Amniotic stem cell (primary cell): ENCODE measurements around the gene GUCA2B.

ENCODE experiments used
- DNase-seq: peaks from one replicate; lab custom pipeline; 2025; lab: John Stamatoyannopoulos, UW

Gene GUCA2B

DNA sequence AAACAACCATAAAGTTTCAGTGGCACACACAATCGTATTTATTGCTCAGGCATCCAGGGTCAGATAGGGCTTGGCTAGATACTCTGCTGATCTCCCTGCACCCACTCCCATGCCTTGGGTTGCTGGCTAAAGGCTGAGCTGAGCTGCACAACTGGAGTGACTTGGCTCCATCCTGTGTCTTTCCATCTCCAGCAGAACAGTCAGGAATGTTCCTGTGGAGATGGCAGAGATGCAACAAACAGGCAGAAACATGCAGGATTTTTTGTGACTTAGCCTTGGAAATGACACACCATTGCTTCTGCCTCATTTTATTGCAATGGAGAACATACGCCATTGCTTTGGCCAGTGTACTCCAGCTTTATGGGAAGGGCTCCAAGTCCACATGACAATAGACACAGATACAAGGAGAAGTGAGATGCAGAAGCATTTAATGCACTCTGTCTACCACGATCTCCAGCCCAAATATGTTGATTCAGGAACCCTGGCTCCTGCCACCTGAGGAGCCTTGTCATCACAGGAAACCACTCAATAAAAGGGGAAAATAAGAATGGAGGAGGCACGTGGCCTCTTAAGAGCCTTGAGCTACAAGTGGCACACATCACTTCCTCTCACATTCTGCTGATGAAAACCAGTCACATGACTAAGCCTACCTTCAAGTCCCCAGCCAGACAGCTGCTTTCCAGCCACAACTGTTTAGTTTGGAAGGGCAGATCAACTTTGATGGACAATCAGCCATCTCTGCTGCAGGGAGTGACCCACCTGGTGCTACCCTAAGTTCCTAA lies 10.1 kb upstream of the GUCA2B start:
- no peak for DNase-seq

GRCh38 chr1:42143896-42144710 lies 9.1 kb upstream of the GUCA2B start:
- no peak for DNase-seq

DNA sequence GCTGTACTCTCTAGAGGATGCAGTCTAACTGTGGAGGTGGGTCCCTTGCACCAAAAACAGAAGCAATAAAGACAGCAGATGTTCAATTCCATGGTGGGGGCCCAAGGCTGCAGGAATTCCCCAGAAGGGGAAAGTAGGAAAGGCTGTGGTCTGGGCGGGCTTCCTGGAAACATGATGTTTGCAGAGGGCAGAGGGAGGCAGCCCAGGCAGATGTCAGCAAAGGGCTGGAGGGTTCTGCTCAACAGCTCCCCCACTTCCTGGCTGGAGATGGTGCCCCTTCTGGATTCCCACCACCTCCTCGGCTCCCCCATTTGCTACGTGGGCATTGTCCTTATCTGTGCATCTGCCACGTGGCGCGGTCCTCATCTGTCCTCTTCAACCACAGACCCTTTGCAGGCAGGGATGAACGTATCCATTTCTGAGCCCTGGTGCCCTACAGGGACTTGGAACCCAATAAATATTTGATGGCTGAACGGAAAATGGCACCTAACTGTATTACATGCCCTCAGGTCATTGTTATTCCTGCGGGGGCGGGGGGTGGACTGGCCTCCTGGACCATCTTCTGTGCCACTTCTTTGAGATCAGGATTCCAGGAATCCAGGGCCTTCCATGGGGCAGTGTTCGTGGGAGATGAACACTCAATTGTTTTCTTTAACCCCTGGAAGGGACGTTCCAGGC lies 8.4 kb upstream of the GUCA2B start:
- no peak for DNase-seq

DNA sequence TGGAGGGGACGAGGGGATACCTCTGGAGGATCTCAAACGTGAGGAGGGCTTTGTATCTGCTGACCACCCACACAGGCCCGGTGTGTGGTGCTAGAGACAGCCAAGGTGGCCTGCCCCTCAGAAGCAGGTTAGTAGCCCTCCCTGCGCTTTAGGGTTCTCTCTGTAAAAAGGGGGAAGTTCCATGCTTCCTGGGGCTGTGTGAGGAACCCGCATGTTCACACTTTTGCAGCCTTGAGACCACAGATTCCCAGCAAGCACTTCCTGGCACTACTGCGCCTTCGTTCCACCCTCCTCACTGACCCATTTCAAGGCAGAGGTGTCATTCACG lies 7.9 kb upstream of the GUCA2B start:
- DNase-seq = no peak

GRCh38 chr1:42145764-42146625 lies 7.2 kb upstream of the GUCA2B start:
- no peak for DNase-seq

DNA sequence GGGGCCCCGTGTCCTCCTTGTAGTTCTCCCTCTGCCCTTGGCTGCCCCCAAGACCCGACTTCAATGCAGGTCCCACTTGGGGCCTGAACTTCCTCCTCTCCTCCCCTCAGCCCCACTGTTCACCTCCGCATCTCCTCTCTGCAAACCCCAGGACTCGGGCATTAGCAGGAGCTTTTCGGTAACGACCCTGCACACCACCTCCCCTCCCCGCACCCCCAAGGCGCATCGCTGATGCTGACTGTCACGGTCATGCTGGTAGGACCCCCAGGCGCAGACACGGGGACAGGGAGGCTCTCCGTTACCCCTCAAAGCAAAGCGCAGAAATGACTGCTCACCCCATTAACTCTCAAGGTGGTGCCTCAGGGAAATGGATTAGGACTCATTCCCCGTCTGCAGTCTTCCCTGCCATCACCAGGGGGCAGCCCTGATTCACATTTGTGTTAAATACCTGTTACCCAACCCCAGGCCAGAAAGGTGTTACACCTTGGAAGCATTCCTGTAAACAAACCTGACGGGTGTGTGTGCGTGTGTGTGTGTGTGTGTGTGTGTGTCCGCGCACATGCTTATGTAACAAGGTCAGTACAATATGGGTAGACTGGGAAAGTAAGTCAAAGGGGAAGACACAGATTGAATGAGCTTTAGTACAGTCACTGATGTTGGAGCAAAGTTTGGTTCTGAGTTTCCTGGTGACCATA lies 6.4 kb upstream of the GUCA2B start:
- peak; percentile 15 for DNase-seq

- DNase-seq = no peak
Observed at GRCh38 chr1:42148166-42148565, 5.0 kb upstream of the GUCA2B start.

DNA sequence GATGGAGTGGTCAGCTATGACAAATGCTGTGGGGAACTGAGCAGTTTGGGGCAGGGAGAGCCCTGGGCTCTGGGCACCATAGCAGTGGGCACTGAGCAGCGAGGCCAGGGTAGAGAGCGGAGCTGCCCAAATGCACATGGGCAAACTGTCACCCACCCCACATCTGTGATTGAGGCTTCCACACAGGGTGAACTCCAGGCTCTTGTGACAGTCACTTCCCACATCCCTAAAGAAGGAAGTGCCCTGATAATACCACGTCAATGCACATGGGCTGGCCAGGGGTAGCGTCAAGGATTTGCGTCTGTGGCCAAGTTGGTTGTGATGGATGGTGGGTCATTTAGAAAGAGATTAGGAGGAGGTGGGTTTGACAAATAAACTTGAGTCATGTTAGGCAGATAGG lies 2.6 kb upstream of the GUCA2B start:
- DNase-seq = no peak

DNA sequence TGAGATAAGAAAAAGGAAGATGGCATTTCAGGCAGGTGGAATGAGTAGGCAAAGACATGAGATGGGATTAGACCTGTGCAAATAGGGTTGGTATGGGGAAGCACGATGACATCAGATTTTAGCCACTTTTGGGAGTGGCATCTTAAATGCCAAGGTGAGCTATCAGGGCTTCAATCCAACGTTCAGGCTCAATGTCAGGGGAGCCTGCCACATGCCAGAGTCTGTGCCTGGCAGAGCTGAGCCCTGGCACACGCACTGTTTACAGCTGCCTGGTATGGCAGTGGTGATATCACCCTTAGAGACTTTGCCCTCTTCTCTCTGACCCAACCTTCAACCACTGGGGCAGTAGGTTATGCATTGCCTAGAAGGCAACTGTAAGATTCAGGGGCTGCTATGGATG lies 1.1 kb upstream of the GUCA2B start:
- no peak for DNase-seq

- no peak for DNase-seq
Observed at GRCh38 chr1:42153624-42154023, 414 bp downstream of the GUCA2B start.

GRCh38 chr1:42154685-42155084 lies 1.5 kb downstream of the GUCA2B start:
- no peak for DNase-seq

- DNase-seq = no peak
Observed at GRCh38 chr1:42155362-42155761, 2.2 kb downstream of the GUCA2B start.

GRCh38 chr1:42157667-42158066 lies 4.5 kb downstream of the GUCA2B start:
- DNase-seq = no peak

- no peak for DNase-seq
Observed at GRCh38 chr1:42158189-42158588, 5.0 kb downstream of the GUCA2B start.

DNA sequence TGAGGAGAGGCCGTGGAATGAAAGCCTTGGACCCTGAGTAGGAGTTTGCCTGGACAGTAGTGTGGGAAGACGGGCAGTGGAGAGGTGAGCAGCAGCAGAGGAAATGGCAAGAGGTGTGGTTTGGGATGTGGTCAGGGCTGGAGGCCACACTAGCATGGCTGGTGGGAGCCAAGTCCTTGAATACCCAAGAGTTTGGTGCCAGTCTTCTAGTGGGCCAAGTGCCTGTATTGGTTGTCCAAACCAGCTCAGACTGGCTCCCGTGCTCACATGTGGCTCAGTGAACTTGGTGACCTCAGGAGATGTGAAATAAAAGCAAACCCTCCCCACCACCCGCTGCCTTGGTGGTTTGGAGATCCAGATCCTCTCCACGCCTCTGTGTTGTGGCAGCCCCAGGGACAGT lies 9.0 kb downstream of the GUCA2B start:
- DNase-seq = no peak

- no peak for DNase-seq
Observed at GRCh38 chr1:42163114-42163513, 9.9 kb downstream of the GUCA2B start.

GRCh38 chr1:42163536-42164503 lies 10.6 kb downstream of the GUCA2B start:
- no peak for DNase-seq

DNA sequence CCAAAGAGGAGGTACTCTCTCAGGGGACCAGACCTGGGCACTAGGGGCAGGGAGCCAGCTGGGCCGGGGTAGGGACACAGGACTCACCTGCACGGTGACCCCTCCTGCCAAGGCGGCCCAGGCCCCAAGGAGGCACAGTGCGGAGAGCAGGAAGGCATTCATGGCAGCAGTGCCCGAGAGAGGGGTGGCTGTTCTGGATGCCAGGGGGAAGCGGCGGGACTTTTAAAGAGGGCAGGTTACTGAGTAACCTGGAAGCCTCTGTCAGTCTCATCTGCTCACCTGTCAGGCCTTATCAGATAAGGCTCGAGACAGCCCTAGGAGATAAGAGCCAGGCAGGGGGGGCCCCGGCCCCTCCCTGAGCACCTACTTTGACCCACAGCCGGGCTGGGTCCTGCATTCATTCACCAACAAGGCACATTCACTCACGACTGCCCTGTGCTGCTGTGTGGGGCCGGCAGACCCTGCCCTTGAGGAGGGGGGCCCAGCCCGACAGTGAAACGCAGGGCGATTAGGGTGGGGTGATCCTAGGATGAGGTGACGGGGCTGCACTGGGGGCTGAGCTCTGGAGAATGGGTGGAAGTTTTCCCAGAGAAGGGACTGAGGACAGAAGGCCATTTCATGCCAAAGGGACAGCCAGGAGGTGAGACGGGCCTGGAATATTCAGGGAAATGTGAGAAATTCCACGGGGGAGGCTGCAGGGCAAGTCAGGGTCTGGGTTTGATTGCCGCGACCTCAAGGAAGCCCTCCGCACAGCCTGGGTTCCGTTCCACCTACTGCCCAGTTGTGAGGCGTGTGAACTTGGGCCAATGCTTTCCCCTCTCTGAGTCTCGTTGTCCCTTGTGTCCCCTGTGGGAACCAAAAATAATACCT lies 11.6 kb downstream of the GUCA2B start, which contains the start of gene GUCA2A:
TSS of gene GUCA2A (minus strand) at position 195 of the 870 bp plus-strand sequence. CDS start at position 162, 33 bp downstream.
- no peak for DNase-seq
